ENCODE data around the gene PCDHGA8.

DNA sequence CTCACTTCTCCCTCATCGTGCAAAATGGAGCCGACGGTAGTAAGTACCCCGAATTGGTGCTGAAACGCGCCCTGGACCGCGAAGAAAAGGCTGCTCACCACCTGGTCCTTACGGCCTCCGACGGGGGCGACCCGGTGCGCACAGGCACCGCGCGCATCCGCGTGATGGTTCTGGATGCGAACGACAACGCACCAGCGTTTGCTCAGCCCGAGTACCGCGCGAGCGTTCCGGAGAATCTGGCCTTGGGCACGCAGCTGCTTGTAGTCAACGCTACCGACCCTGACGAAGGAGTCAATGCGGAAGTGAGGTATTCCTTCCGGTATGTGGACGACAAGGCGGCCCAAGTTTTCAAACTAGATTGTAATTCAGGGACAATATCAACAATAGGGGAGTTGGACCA lies 38.9 kb downstream of the PCDHGA8 start:
- TF ChIP-seq, protein P1, sequence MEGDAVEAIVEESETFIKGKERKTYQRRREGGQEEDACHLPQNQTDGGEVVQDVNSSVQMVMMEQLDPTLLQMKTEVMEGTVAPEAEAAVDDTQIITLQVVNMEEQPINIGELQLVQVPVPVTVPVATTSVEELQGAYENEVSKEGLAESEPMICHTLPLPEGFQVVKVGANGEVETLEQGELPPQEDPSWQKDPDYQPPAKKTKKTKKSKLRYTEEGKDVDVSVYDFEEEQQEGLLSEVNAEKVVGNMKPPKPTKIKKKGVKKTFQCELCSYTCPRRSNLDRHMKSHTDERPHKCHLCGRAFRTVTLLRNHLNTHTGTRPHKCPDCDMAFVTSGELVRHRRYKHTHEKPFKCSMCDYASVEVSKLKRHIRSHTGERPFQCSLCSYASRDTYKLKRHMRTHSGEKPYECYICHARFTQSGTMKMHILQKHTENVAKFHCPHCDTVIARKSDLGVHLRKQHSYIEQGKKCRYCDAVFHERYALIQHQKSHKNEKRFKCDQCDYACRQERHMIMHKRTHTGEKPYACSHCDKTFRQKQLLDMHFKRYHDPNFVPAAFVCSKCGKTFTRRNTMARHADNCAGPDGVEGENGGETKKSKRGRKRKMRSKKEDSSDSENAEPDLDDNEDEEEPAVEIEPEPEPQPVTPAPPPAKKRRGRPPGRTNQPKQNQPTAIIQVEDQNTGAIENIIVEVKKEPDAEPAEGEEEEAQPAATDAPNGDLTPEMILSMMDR (conservative IDR thresholded peaks at IDR 0.05 in 1 of 2, IDR thresholded peaks at IDR 0.05 in 1 of 2; ENCODE audit: low read depth in 1 of 2, low read length in 2 of 2), result no peak
- TF ChIP-seq EZH2 (IDR thresholded peaks at IDR 0.05; ENCODE audit: low read length, missing control alignments), result no peak
